Measurements from ENCODE around the gene MYOCOS.

- TF ChIP-seq CTCF (IDR thresholded peaks at IDR 0.05) (no peak), POLR2A (IDR thresholded peaks at IDR 0.05) (no peak), POLR2AphosphoS5 (IDR thresholded peaks at IDR 0.05) (no peak)
Observed at GRCh38 chr1:171596119-171596518, 25.9 kb upstream of the MYOCOS start.
